ENCODE data around the gene ATP5F1D. TPM values are rescaled to one million over a fixed set of nuclear protein-coding genes. Genes with fewer than 3 reads are reported as not detected.

Gene ATP5F1D
- total RNA-seq, 1 donor from 2014 or later = 140 TPM

- DNase-seq (ENCODE audit: low read depth, low spot score) = no peak
- H3K27me3 Mint-ChIP-seq (ENCODE audit: low read depth) = no peaks in the 10 kb centered on the region
- H3K36me3 Mint-ChIP-seq (ENCODE audit: low read depth) = no peaks in the 10 kb centered on the region
- H3K27ac Mint-ChIP-seq (ENCODE audit: unreplicated experiment) = no peak overlapping the region
- H3K9me3 Mint-ChIP-seq = no peaks in the 10 kb centered on the region
- H3K4me1 Mint-ChIP-seq = peaks cover under 1% of the 10 kb centered on the region
- peak; percentile 57 for TF ChIP-seq CTCF (conservative IDR thresholded peaks at IDR 0.05)
- H3K4me3 Mint-ChIP-seq = no peak overlapping the region
These were observed 18.3 kb upstream of the ATP5F1D start for GRCh38 chr19:1223018-1223855.

- no peaks in the 10 kb centered on the region for H3K4me1 Mint-ChIP-seq
- H3K4me3 Mint-ChIP-seq = no peak overlapping the region
These were observed 17.3 kb upstream of the ATP5F1D start for GRCh38 chr19:1224047-1224825.

GRCh38 chr19:1224847-1225246, 16.7 kb upstream of the ATP5F1D start:
- Mint-ChIP-seq H3K9me3 (no peaks in the 10 kb centered on the region), H3K27me3 (ENCODE audit: low read depth) (no peaks in the 10 kb centered on the region), H3K4me1 (no peaks in the 10 kb centered on the region), H3K36me3 (ENCODE audit: low read depth) (no peaks in the 10 kb centered on the region), H3K4me3 (no peak overlapping the region), H3K27ac (ENCODE audit: unreplicated experiment) (no peak overlapping the region)
- TF ChIP-seq CTCF (conservative IDR thresholded peaks at IDR 0.05) = no peak
- DNase-seq (ENCODE audit: low read depth, low spot score) = no peak

More at GRCh38 chr19:1224047-1224825, 17.3 kb upstream of the ATP5F1D start:
- Mint-ChIP-seq H3K36me3 (ENCODE audit: low read depth) (no peaks in the 10 kb centered on the region), H3K27ac (ENCODE audit: unreplicated experiment) (no peak overlapping the region), H3K9me3 (no peaks in the 10 kb centered on the region), H3K27me3 (ENCODE audit: low read depth) (no peaks in the 10 kb centered on the region)
- DNase-seq (ENCODE audit: low read depth, low spot score) = no peak
- TF ChIP-seq CTCF (conservative IDR thresholded peaks at IDR 0.05) = no peak

- H3K4me1 Mint-ChIP-seq = no peaks in the 10 kb centered on the region
- TF ChIP-seq CTCF (conservative IDR thresholded peaks at IDR 0.05) = no peak
These were observed 15.9 kb upstream of the ATP5F1D start for GRCh38 chr19:1225440-1226226.

GRCh38 chr19:1226227-1226518, 15.4 kb upstream of the ATP5F1D start:
- no peak for TF ChIP-seq CTCF (conservative IDR thresholded peaks at IDR 0.05)
- H3K4me3 Mint-ChIP-seq = no peak overlapping the region
- H3K4me1 Mint-ChIP-seq = no peaks in the 10 kb centered on the region
- no peaks in the 10 kb centered on the region for H3K36me3 Mint-ChIP-seq (ENCODE audit: low read depth)
- DNase-seq (ENCODE audit: low read depth, low spot score) = no peak
- H3K27me3 Mint-ChIP-seq (ENCODE audit: low read depth) = no peaks in the 10 kb centered on the region
- H3K27ac Mint-ChIP-seq (ENCODE audit: unreplicated experiment) = no peak overlapping the region
- H3K9me3 Mint-ChIP-seq = no peaks in the 10 kb centered on the region

More at GRCh38 chr19:1225440-1226226, 15.9 kb upstream of the ATP5F1D start:
- H3K27me3 Mint-ChIP-seq (ENCODE audit: low read depth) = no peaks in the 10 kb centered on the region
- no peaks in the 10 kb centered on the region for H3K9me3 Mint-ChIP-seq
- no peak for DNase-seq (ENCODE audit: low read depth, low spot score)
- H3K36me3 Mint-ChIP-seq (ENCODE audit: low read depth) = no peaks in the 10 kb centered on the region
- no peak overlapping the region for H3K27ac Mint-ChIP-seq (ENCODE audit: unreplicated experiment)
- no peak overlapping the region for H3K4me3 Mint-ChIP-seq

Measured in neural crest cell (in vitro differentiated cells).